GM12864 (cell line): ENCODE results near the gene TMEM259.

Experiments
- DNase-seq: peaks from one replicate; pipeline ENCODE4 v3.0.0-alpha.2; 2011; ENCODE audit warnings: low read depth
- H3K4me3 ChIP-seq: 2 replicates; pipeline ENCODE4 v1.5.1; 2011; ENCODE audit warnings: mild to moderate bottlenecking, low read depth, low read length, control low read depth
- CTCF ChIP-seq: IDR thresholded peaks from 2 replicates; pipeline ENCODE4 v1.5.1; 2011; ENCODE audit warnings: low read depth, mild to moderate bottlenecking, moderate library complexity, low read length, control low read depth, inconsistent platforms; ENCODE audit errors: missing control alignments

TMEM259 gene

GRCh38 chr19:1066251-1066747 lies 45.4 kb upstream of the TMEM259 start:
- H3K4me3 ChIP-seq = peak overlapping the region; percentile 94
- no peak for TF ChIP-seq CTCF
- no peak for DNase-seq

- TF ChIP-seq CTCF = no peak
- no peak overlapping the region for H3K4me3 ChIP-seq
- no peak for DNase-seq
These were observed 44.7 kb upstream of the TMEM259 start for GRCh38 chr19:1065606-1066109.

DNA sequence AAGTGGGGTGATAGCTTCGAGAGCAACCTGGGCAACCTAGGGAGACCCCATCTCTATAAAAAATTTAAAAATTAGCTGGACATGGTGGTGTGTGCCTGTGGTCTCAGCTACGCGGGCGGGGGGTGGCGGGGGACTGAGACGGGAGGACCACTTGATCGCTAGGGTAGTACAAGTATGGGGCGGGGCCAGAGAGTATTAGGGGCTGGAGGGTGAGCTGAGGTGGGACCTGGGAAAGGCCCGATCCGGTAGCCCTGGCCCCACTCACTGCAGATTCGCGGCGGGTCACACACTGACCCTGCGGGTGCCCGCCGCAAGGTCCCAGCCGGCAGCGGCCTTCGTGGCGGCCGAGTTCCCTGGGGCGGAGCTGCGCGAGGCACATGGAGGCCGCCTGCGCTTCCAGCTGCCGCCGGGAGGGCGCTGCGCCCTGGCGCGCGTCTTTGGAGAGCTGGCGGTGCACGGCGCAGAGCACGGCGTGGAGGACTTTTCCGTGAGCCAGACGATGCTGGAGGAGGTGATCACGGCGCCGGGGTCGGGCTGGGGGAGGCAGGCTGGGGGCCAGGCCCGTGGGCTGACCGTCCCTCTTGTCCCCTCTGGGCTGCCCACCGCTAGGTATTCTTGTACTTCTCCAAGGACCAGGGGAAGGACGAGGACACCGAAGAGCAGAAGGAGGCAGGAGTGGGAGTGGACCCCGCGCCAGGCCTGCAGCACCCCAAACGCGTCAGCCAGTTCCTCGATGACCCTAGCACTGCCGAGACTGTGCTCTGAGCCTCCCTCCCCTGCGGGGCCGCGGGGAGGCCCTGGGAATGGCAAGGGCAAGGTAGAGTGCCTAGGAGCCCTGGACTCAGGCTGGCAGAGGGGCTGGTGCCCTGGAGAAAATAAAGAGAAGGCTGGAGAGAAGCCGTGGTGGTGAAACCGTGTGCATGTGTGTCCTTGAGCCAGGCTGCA lies 44.0 kb upstream of the TMEM259 start:
- H3K4me3 ChIP-seq = no peak overlapping the region

DNA sequence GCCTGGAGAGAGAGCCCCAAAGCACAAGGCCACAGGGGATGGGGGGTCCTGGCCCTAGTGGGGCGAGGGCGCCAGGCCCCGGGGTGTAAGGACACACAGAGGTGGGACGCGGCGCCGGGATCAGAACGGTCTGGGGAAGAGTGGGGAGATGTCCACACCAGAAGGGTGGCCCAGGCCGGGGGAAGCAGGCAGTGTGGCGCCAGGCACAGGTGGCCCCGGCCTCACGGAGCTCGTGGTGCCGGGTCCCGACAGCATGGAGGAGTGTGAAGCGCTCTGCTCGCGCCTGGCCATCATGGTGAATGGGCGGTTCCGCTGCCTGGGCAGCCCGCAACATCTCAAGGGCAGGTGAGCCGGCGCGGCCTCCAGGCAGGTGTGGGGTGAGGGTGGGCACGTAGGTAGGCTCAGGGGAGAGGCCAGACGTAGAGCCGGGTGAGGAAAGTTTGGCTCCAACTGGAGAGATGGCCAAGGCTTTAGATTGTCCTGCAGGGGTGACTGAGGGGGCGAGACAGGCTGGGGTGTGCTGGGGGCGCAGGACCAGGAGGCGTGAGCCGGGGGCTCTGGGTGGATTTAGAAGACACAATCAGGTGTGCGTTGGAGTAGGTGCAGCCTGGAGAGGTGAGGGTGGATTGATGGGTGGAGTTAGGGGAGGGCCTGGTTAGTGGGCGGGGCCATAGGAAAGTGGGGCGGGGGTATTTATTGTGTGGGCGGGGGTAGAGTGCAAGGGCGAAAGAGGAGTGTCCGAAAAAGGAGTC lies 43.2 kb upstream of the TMEM259 start:
- H3K4me3 ChIP-seq = no peak overlapping the region
- TF ChIP-seq CTCF = no peak
- DNase-seq = no peak

More for the DNA sequence above, 44.0 kb upstream of the TMEM259 start:
- no peak for DNase-seq
- peak; percentile 91 for TF ChIP-seq CTCF

- H3K4me3 ChIP-seq = no peak overlapping the region
- TF ChIP-seq CTCF = no peak
- DNase-seq = peak; percentile 77
These were observed 42.3 kb upstream of the TMEM259 start for GRCh38 chr19:1063030-1063908.

- H3K4me3 ChIP-seq = no peak overlapping the region
- no peak for TF ChIP-seq CTCF
- DNase-seq = no peak
These were observed 41.6 kb upstream of the TMEM259 start for GRCh38 chr19:1062387-1063029.
